ENCODE measurements around the gene ERBB2. TPM values are rescaled to one million over a fixed set of nuclear protein-coding genes. Genes with fewer than 3 reads are reported as not detected.
"Not testable (repeated sequence)": the region's sequence is repeated elsewhere in the genome, so short reads cannot be mapped to it uniquely, and the experiment has no call there.

ERBB2 gene
- total RNA-seq, 4 donors from 2014 or later, result 75.2 to 170 (median 86.5) TPM

- no peaks in the 10 kb centered on the region for H3K36me3 ChIP-seq
- intact Hi-C loops (cut with DNase I), result loop anchor here (10.0 kb wide), 1 partner anchor 102 kb away; the partner anchor contains the start of genes IKZF3 and ZPBP2
- peaks cover 0 to 35% (median 0%) of the 10 kb centered on the region in 4 donors for H3K27me3 ChIP-seq
- H3K4me3 ChIP-seq, result no peak overlapping the region
- WGBS, 2 donors, result 54 to 56% methylated on average over 5 of the region's 5 CpGs
- no peaks in the 10 kb centered on the region for H3K4me1 ChIP-seq
- DNase-seq, result no peak
- no peak overlapping the region for H3K27ac ChIP-seq
- no peaks in the 10 kb centered on the region for H3K9me3 ChIP-seq
- TF ChIP-seq, protein P1, sequence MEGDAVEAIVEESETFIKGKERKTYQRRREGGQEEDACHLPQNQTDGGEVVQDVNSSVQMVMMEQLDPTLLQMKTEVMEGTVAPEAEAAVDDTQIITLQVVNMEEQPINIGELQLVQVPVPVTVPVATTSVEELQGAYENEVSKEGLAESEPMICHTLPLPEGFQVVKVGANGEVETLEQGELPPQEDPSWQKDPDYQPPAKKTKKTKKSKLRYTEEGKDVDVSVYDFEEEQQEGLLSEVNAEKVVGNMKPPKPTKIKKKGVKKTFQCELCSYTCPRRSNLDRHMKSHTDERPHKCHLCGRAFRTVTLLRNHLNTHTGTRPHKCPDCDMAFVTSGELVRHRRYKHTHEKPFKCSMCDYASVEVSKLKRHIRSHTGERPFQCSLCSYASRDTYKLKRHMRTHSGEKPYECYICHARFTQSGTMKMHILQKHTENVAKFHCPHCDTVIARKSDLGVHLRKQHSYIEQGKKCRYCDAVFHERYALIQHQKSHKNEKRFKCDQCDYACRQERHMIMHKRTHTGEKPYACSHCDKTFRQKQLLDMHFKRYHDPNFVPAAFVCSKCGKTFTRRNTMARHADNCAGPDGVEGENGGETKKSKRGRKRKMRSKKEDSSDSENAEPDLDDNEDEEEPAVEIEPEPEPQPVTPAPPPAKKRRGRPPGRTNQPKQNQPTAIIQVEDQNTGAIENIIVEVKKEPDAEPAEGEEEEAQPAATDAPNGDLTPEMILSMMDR (IDR thresholded peaks at IDR 0.05), result no peak
These were observed 63.4 kb downstream of the ERBB2 start for GRCh38 chr17:39763051-39763820.

GRCh38 chr17:39764171-39764570 is 64.3 kb downstream of the ERBB2 start:
- peaks cover 0 to 35% (median 0%) of the 10 kb centered on the region in 4 donors for H3K27me3 ChIP-seq
- WGBS, 2 donors, result 51 to 81% methylated on average over 2 to 3 of the region's 3 CpGs
- intact Hi-C loops (cut with DNase I), result loop anchor here (10.0 kb wide), 1 partner anchor 101 kb away; the partner anchor contains the start of genes IKZF3 and ZPBP2
- H3K4me1 ChIP-seq, H3K4me3 ChIP-seq, H3K9me3 ChIP-seq, H3K36me3 ChIP-seq, DNase-seq, H3K27ac ChIP-seq: not testable (repeated sequence)

GRCh38 chr17:39765175-39765574 is 65.3 kb downstream of the ERBB2 start:
- H3K9me3 ChIP-seq, result no peaks in the 10 kb centered on the region
- DNase-seq, result no peak
- no peak for TF ChIP-seq POLR2A (IDR thresholded peaks at IDR 0.05)
- TF ChIP-seq, protein P1 (IDR thresholded peaks at IDR 0.05), result no peak
- intact Hi-C loops (cut with DNase I), result loop anchor here (10.0 kb wide), 1 partner anchor 100 kb away; the partner anchor contains the start of genes IKZF3 and ZPBP2
- H3K4me3 ChIP-seq, result no peak overlapping the region
- H3K27me3 ChIP-seq, result peaks cover 0 to 30% (median 0%) of the 10 kb centered on the region in 4 donors
- no peaks in the 10 kb centered on the region for H3K36me3 ChIP-seq
- peaks cover 0 to 9% (median 0%) of the 10 kb centered on the region in 3 donors for H3K4me1 ChIP-seq
- H3K27ac ChIP-seq, result no peak overlapping the region
- 43 to 49% methylated on average over 3 of the region's 3 CpGs for WGBS, 2 donors

- 91 to 92% methylated on average over 17 to 18 of the region's 18 CpGs for WGBS, 2 donors
- intact Hi-C loops (cut with DNase I), result loop anchor here (10.0 kb wide), 1 partner anchor 99 kb away; the partner anchor contains the start of genes IKZF3 and ZPBP2
- Histone ChIP-seq H3K9me3 (no peaks in the 10 kb centered on the region), H3K4me1 (peaks cover 0 to 14% (median 0%) of the 10 kb centered on the region in 3 donors), H3K27ac (no peak overlapping the region), H3K27me3 (peaks cover 0 to 27% (median 0%) of the 10 kb centered on the region in 4 donors), H3K4me3 (no peak overlapping the region), H3K36me3 (no peaks in the 10 kb centered on the region)
- DNase-seq, result no peak
- TF ChIP-seq POLR2A (IDR thresholded peaks at IDR 0.05), result no peak
- TF ChIP-seq, protein P1 (IDR thresholded peaks at IDR 0.05), result no peak
These were observed 65.9 kb downstream of the ERBB2 start for GRCh38 chr17:39765766-39766165.

- Histone ChIP-seq H3K4me1 (peaks cover 0 to 14% (median 0%) of the 10 kb centered on the region in 3 donors), H3K27me3 (peaks cover 0 to 15% (median 0%) of the 10 kb centered on the region in 4 donors), H3K27ac (no peak overlapping the region), H3K4me3 (no peak overlapping the region), H3K36me3 (no peaks in the 10 kb centered on the region), H3K9me3 (no peaks in the 10 kb centered on the region)
- intact Hi-C loops (cut with DNase I), result loop anchor here (10.0 kb wide), 1 partner anchor 98 kb away; the partner anchor contains the start of genes IKZF3 and ZPBP2
- TF ChIP-seq, protein P1 (IDR thresholded peaks at IDR 0.05), result no peak
- no peak for TF ChIP-seq POLR2A (IDR thresholded peaks at IDR 0.05)
- no peak for DNase-seq
- 66 to 70% methylated on average over 3 of the region's 3 CpGs for WGBS, 2 donors
These were observed 67.3 kb downstream of the ERBB2 start for GRCh38 chr17:39767147-39767546.
